HL-60 (cell line): ENCODE measurements around the gene PPP1R7.

Experiments used
- CTCF ChIP-seq: IDR thresholded peaks from one replicate; pipeline ENCODE4 v1.5.1; 2011; ENCODE audit warnings: low read length, control low read depth, inconsistent platforms; ENCODE audit not compliant: insufficient read depth
- POLR2AphosphoS5 ChIP-seq: IDR thresholded peaks from 2 replicates; pipeline ENCODE4 v1.6.1; 2012; ENCODE audit warnings: low read depth
- REST ChIP-seq: IDR thresholded peaks from 2 replicates; pipeline ENCODE4 v1.6.1; 2012; ENCODE audit warnings: low read depth; ENCODE audit not compliant: insufficient replicate concordance
- SPI1 ChIP-seq: IDR thresholded peaks from 2 replicates; pipeline ENCODE4 v1.6.1; 2012; ENCODE audit warnings: low read depth, mild to moderate bottlenecking, borderline replicate concordance

GRCh38 chr2:241218131-241219029 lies 68.1 kb downstream of the PPP1R7 start:
- TF ChIP-seq CTCF (no peak), POLR2AphosphoS5 (no peak), REST (no peak), SPI1 (no peak)
